ENCODE results near the gene GPD2.
"Not testable (repeated sequence)": the region's sequence is repeated elsewhere in the genome, so short reads cannot be mapped to it uniquely, and the experiment has no call there.

Gene GPD2

DNA sequence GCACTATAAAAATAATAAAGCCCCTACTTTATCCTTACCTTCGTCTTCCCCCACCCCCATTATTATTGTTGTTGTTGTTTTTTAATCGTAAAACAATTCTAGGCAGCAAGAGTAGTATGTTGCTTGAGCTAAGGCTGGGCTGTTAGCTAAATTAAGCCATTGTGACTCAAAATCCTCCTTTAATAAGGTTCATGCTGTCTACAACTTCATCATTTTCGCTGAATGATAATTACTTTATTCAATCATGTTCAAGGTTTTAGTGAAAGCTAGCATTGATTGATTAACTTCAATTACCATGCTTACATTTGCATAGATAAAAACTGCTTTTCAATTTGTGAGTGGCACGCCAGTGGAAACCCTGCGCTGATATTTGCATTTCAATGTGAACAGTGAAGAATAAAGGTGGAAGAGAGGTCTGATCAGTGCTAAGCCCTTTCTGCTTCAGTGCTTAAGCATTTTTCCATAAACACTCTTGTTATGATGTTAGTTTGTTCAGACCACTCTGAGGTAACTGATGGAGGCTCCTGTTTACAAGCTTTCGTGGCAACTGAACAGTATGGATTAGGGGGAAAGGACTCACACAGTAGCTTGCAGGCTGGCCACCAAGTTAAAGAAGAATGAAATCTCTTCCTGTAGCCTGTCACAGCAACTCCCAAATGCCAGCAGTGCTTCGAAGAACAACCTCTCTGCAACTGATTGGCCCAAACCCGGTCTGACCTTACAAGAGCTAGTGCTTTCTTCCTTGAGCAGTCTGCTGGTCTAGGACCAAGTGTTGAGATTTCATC is 156.8 kb downstream of the GPD2 start:
- no peak for DNase-seq

DNA sequence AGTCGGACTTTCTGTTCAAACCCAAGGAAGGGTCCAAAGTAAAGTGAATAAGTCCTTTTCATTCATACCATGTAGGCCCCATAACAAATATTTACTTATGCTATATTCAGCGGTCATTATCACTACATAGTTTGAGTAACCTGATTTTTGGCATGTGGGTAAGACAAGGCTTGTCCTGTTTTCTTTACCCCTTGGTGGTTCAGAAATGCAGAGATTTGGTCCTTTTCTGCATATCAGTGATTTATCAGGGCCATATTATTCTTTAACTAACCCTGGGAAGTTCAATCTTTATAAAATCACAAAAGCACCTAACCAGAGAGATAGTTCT is 157.4 kb downstream of the GPD2 start:
- no peak for DNase-seq

DNA sequence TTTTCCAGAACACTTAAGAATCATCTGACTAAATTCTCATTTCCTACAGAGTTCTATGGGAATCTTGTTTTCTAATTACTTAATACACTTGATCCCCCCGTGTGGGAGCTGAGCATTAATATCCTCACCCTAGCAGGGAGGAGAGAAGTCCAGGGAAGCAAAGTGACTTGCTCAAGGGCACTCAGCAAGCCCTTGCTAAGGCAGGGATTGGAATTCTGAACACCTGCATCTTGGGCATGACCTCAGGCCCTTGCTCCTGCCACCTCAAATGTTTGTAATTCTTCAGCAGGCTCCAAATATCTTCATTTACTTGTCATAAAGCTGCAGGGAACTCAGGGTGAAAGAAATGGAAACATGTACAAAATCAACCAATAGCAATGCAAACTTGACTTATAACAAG is 162.4 kb downstream of the GPD2 start:
- DNase-seq, result no peak

DNA sequence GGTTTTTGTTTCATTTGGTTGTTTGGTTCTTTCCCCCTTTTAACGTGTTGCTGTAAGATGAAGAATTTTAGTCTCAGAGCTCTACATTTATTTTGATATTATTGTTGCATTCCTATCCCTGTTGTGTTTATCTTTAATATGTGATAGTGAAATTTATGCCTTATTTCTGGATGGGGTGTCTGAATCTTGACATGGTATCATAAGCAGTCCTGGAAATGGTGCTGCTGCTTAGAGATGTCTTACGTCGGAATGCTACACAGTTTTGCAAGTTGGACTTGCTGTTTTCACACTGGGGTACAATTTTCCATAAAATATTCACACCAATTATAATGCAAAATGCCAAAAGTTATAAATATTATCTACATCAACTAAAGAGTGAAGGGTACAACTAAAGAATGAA is 164.0 kb downstream of the GPD2 start:
- no peak for DNase-seq

DNA sequence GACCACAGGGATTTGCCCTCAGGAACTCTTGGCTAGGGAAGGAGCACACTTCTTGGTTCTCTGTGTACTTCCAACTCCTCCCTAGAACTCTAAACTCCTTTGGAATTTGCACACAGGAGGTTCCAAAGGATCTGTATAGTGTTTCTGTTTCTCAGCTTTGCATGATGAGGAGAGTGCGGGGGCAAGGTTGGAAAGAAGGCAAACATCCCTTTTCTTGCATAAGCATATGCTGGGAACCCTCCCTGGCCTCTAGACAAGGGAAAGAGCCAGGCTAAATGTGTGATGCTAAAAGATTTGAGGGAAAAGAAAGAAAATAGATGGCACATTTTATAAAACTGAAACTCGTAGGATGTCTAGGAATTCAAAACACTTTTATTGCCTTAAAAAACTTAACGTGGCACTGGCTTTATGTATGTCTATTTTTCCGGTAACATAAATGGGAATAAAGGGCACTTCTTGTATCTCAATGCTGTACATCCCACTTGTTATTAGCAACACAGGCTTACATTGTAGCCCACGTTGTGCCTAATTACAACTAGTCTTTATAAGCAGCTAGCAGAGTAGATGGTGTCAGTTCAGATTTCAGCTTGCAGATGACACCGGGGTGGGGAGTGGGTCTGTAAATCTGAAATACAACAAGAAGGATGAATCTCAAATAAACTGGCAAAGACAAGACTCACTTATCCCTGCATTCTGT is 165.8 kb downstream of the GPD2 start:
- DNase-seq, result no peak

DNA sequence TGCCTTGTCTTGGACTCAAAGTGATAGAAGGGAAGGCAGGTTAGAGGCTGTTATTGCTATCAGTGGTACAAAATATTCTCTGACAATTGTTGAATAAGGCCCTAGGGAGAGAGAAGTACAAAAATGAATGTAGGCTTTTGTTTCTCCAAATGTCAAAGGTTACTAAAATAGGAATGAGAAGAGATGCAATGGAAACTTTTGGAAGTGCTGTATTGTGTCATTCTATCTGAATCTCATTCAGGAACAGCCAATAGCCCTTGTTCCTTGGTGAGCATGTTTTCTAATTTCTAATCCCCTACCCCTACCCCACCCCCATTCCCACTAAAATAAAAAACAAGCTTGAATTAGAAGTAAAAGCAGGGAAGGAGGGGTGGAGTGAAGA is 166.4 kb downstream of the GPD2 start:
- DNase-seq, result no peak

DNA sequence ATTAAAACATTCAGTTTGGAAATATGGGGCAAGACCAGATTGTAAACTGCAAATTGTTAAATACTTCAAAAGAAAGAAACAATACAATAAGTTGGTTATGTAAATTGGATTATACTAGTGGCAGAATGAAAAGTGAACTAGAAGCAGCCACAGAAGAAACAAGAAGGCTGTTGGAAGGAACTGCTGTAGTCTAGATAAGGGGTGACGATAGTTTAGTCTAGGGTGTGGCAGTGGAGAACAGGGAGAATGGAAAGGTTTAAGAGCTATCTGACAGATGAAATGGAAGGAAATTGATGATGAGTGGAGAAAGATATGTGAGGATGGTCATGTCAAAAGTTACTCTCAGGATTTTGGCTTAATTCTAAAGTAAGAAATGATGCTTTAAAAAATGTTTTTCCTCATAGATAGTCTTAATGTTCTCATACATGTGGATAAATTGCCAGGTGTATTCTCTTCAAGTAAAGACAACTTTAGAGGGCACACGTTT is 179.7 kb downstream of the GPD2 start:
- no peak for DNase-seq

DNA sequence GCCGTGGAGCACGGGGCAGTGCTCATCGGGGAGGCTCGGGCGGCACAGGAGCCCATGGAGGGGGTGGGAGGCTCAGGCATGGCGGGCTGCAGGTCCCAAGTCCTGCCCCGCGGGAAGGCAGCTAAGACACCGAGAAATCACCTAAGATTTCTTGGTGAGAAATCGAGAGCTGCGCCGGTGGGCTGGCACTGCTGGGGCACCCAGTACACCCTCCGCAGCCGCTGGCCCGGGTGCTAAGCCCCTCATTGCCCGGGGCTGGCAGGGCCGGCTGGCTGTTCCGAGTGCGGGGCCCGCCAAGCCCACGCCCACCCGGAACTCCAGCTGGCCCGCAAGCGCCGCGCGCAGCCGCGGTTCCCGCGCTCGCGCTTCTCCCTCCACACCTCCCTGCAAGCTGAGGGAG is 181.9 kb downstream of the GPD2 start:
- DNase-seq, result not testable (repeated sequence)

DNA sequence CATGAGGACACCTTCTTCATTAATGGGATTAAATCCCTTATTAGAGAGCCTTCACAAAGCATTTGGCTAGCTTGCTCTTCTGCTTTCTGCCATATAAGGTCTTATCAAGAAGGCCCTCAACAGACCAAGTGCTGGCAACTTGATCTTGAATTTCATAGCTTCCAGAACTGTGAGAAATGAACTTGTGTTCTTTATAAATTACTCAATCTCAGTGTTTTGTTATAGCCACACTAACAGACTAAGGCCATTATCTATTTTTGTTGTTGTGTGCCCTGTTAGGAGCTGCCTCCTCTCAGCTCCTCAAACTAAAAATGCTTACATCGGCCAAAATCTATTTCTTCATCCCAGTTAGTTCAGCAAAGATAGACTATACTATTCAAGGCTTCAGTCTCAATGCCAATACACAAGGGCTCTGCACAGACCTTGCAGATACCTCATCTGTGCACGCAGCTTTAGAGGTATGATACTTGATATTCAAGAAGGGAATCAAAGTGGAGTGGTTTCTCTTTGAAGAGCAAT is 182.9 kb downstream of the GPD2 start:
- no peak for DNase-seq

DNA sequence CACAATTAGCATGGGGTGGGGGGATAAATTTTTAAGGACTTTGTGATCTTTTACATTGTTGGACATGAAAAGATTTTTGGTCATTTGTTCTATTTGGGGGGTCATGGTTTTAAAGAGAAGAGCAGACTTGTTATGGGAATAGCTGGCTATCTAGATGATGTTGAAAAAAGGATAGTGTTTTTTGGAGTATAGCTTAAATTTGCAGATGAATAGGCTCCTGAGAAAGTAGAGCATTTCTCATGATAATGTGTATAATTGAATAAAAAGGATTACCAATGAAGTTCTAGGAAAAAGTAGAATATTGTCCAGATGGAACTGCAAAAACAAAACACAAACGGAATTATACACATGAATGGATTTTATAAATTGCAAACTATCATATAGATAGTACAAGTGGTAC is 186.3 kb downstream of the GPD2 start:
- DNase-seq, result no peak

DNA sequence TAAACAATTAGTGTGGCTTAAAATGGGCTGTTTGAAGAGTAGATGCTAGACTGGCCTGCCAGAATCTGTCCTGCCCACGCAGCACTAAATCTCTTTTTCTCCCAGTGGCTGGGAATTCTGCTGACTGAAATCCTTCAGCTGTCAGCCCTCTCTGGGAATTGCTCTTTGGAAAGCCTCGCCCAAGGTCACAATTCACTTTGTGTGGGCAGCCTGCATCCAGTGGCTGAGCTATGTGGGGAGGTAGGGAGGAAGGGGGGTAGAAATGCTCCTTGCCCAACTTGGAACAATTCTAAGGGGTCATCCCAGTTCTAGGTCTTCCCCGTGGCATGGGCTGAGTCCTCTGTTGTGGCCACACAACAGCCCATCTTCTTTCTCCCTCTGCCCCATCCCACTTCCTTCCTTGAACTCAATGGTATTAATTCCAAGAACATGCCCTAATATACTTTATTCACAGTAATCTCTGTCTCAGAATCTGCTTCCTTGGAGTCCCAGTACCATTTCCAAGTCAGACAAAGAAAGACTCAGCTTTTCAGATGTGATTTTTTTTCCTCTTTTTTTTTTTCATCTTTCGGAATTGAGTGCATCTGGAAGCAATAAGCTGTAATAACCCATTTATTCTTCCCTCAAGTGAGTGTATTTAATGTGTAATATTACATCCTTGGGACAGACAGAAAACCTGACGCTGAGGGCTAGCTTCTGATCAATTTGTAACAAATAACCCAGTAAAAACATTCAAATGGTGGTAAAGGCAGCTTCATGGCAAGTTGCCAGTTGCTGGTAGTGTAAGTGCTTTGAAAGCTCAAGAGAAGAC is 189.4 kb downstream of the GPD2 start:
- DNase-seq, result peak in 1 of 2 experiments; percentile 25

DNA sequence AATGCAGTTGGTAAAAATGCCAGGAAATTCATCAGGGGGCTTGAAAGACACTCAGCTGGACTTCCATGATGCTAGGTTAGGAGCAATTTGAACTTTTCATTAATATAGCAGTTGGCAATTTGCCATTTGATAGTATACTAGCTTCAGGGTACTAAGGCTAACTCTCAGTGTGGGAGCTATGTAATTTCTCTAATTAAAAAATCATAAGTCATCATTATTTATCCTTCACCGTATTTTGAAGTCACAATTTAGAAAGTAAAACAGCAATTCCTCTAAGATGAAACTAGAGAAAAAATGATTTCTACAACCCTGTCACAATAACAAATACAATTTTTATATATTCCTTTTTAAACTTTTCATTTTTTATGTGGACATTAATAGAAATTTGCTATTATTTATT is 190.8 kb downstream of the GPD2 start:
- DNase-seq, result no peak

DNA sequence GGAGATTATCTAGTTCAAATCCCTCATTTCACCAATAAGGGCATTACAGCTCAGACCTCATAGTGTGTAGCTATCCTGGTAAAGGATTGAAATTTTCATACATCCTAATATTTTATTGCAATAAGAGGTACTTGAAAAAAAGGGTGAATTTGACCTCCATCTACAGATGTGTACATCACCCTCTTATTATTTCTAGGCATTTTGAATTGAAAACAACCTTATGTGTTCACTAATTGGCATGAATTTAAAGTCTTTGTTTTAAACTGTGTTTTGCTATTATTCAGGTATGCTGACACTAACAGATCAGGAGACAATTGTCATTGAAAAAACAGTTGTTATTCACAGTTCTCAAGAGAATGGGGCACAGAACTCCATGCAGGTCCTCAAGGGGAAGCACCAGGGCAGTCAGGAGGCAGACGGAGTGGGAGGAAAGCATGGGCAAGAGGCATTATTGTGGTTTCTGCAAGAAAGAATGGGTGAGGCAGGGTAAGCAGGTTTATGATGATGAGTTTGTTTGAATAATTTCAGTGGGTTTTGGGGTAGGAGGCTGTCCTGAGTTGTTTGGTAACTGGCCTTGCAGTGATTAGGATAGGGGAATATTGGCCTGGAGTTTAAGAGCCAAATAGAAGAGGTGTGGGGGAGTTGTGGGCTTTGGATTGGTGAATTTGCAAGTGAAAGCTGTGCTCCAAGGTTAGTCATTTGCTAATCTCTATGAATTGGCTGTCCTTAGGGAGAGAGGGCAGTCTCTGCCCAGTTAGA is 194.6 kb downstream of the GPD2 start:
- no peak for DNase-seq

DNA sequence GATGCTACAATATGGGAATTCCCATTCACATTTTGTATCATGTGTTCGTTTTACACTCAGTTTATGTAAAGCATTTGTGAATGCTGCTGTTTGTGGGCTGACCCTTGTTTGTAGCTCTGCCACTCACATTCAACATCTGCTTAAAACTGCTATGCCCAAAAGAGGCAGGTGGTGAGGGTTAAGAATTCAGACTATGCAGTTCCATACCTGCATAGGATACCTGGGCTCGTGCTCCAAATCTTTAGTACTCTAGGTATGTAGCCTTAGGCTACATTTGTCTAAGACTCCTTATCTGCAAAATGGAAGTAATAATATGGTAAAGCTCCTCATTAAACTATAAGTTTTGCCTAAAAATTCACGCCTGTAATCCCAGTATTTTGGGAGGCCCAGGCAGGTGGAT is 199.5 kb downstream of the GPD2 start:
- no peak for DNase-seq
